ENCODE measurements around the gene NEFH.

- TF ChIP-seq CTCF (IDR thresholded peaks at IDR 0.05) (no peak), POLR2A (IDR thresholded peaks at IDR 0.05) (no peak)
Observed at GRCh38 chr22:29480512-29481264, 670 bp downstream of the NEFH start.

Measured in transverse colon (tissue), 3 donors.